ENCODE results near the gene PPP1R16B. TPM values are rescaled to one million over a fixed set of nuclear protein-coding genes. Genes with fewer than 3 reads are reported as not detected.

PPP1R16B gene
- total RNA-seq, 1 experiment from 2014 or later = 0.15 TPM

- Histone ChIP-seq H3K4me2 (ENCODE audit: low read depth, low read length, poor library complexity, severe bottlenecking) (no peak overlapping the region), H3K27ac (ENCODE audit: low read length) (no peak overlapping the region), H3K27me3 (ENCODE audit: low read length) (no peaks in the 10 kb centered on the region), H3K4me1 (ENCODE audit: low read length) (peaks cover 18% of the 10 kb centered on the region), H3K9me3 (ENCODE audit: low read length) (no peaks in the 10 kb centered on the region), H3K9me2 (replicated peaks; ENCODE audit: insufficient read depth, low read length) (no peaks in the 10 kb centered on the region), H3K9ac (ENCODE audit: low read length) (no peak overlapping the region), H3K79me2 (ENCODE audit: low read length) (no peaks in the 10 kb centered on the region), H3K4me3 (ENCODE audit: low read length) (no peak overlapping the region), H2AFZ (ENCODE audit: low read length) (no peak overlapping the region), H3K36me3 (ENCODE audit: insufficient read depth, low read length) (no peaks in the 10 kb centered on the region), H4K20me1 (ENCODE audit: insufficient read depth, low read depth, low read length) (no peaks in the 10 kb centered on the region)
- no peak for DNase-seq
Observed at GRCh38 chr20:38840894-38841470, 35.5 kb downstream of the PPP1R16B start.

GRCh38 chr20:38841570-38841969 is 36.1 kb downstream of the PPP1R16B start:
- Histone ChIP-seq H3K9ac (ENCODE audit: low read length) (no peak overlapping the region), H3K4me3 (ENCODE audit: low read length) (no peak overlapping the region), H3K36me3 (ENCODE audit: insufficient read depth, low read length) (no peaks in the 10 kb centered on the region), H3K27me3 (ENCODE audit: low read length) (no peaks in the 10 kb centered on the region), H3K4me2 (ENCODE audit: low read depth, low read length, poor library complexity, severe bottlenecking) (no peak overlapping the region), H3K27ac (ENCODE audit: low read length) (no peak overlapping the region; the same call in 1 of the 2 replicates), H3K9me2 (replicated peaks; ENCODE audit: insufficient read depth, low read length) (no peaks in the 10 kb centered on the region), H4K20me1 (ENCODE audit: insufficient read depth, low read depth, low read length) (no peaks in the 10 kb centered on the region), H2AFZ (ENCODE audit: low read length) (no peak overlapping the region), H3K9me3 (ENCODE audit: low read length) (no peaks in the 10 kb centered on the region), H3K4me1 (ENCODE audit: low read length) (peaks cover 18% of the 10 kb centered on the region), H3K79me2 (ENCODE audit: low read length) (no peaks in the 10 kb centered on the region)
- no peak for DNase-seq

- Histone ChIP-seq H3K4me1 (ENCODE audit: low read length) (peaks cover 18% of the 10 kb centered on the region), H3K4me3 (ENCODE audit: low read length) (no peak overlapping the region), H3K4me2 (ENCODE audit: low read depth, low read length, poor library complexity, severe bottlenecking) (peak overlapping the region; percentile 43)
Observed at GRCh38 chr20:38842026-38842425, 36.5 kb downstream of the PPP1R16B start.

GRCh38 chr20:38842558-38842981 is 37.1 kb downstream of the PPP1R16B start:
- H3K9me3 ChIP-seq (ENCODE audit: low read length) = no peaks in the 10 kb centered on the region
- H3K79me2 ChIP-seq (ENCODE audit: low read length) = no peaks in the 10 kb centered on the region
- H3K27me3 ChIP-seq (ENCODE audit: low read length) = no peaks in the 10 kb centered on the region
- peak overlapping the region; percentile 34; the same call in 1 of the 2 replicates for H2AFZ ChIP-seq (ENCODE audit: low read length)
- H3K4me3 ChIP-seq (ENCODE audit: low read length) = no peak overlapping the region
- H3K27ac ChIP-seq (ENCODE audit: low read length) = peak overlapping the region; percentile 79
- no peaks in the 10 kb centered on the region for H3K9me2 ChIP-seq (replicated peaks; ENCODE audit: insufficient read depth, low read length)
- H4K20me1 ChIP-seq (ENCODE audit: insufficient read depth, low read depth, low read length) = no peaks in the 10 kb centered on the region
- DNase-seq = peak; percentile 79
- H3K4me2 ChIP-seq (ENCODE audit: low read depth, low read length, poor library complexity, severe bottlenecking) = peak overlapping the region; percentile 43
- H3K4me1 ChIP-seq (ENCODE audit: low read length) = peaks cover 18% of the 10 kb centered on the region
- no peaks in the 10 kb centered on the region for H3K36me3 ChIP-seq (ENCODE audit: insufficient read depth, low read length)
- no peak overlapping the region for H3K9ac ChIP-seq (ENCODE audit: low read length)

More at GRCh38 chr20:38842026-38842425, 36.5 kb downstream of the PPP1R16B start:
- no peaks in the 10 kb centered on the region for H3K79me2 ChIP-seq (ENCODE audit: low read length)
- no peaks in the 10 kb centered on the region for H3K36me3 ChIP-seq (ENCODE audit: insufficient read depth, low read length)
- no peaks in the 10 kb centered on the region for H3K9me3 ChIP-seq (ENCODE audit: low read length)
- no peak for DNase-seq
- H3K9ac ChIP-seq (ENCODE audit: low read length) = no peak overlapping the region
- no peaks in the 10 kb centered on the region for H4K20me1 ChIP-seq (ENCODE audit: insufficient read depth, low read depth, low read length)
- H3K27me3 ChIP-seq (ENCODE audit: low read length) = no peaks in the 10 kb centered on the region
- H2AFZ ChIP-seq (ENCODE audit: low read length) = 0 out of 2 replicates have a peak overlapping the region, but pooled peaks have one; percentile 64
- H3K27ac ChIP-seq (ENCODE audit: low read length) = peak overlapping the region; percentile 79
- no peaks in the 10 kb centered on the region for H3K9me2 ChIP-seq (replicated peaks; ENCODE audit: insufficient read depth, low read length)

GRCh38 chr20:38843346-38843745 is 37.8 kb downstream of the PPP1R16B start:
- H2AFZ ChIP-seq (ENCODE audit: low read length) = 0 out of 2 replicates have a peak overlapping the region, but pooled peaks have one; percentile 65
- DNase-seq = no peak
- no peak overlapping the region for H3K4me3 ChIP-seq (ENCODE audit: low read length)
- no peaks in the 10 kb centered on the region for H4K20me1 ChIP-seq (ENCODE audit: insufficient read depth, low read depth, low read length)
- H3K36me3 ChIP-seq (ENCODE audit: insufficient read depth, low read length) = no peaks in the 10 kb centered on the region
- H3K4me2 ChIP-seq (ENCODE audit: low read depth, low read length, poor library complexity, severe bottlenecking) = peak overlapping the region; percentile 33
- H3K9ac ChIP-seq (ENCODE audit: low read length) = no peak overlapping the region
- peak overlapping the region; percentile 79 for H3K27ac ChIP-seq (ENCODE audit: low read length)
- H3K79me2 ChIP-seq (ENCODE audit: low read length) = no peaks in the 10 kb centered on the region
- no peaks in the 10 kb centered on the region for H3K9me2 ChIP-seq (replicated peaks; ENCODE audit: insufficient read depth, low read length)
- no peaks in the 10 kb centered on the region for H3K9me3 ChIP-seq (ENCODE audit: low read length)
- H3K27me3 ChIP-seq (ENCODE audit: low read length) = no peaks in the 10 kb centered on the region
- peaks cover 18% of the 10 kb centered on the region for H3K4me1 ChIP-seq (ENCODE audit: low read length)

GRCh38 chr20:38844963-38845362 is 39.5 kb downstream of the PPP1R16B start:
- Histone ChIP-seq H3K79me2 (ENCODE audit: low read length) (no peaks in the 10 kb centered on the region), H3K4me1 (ENCODE audit: low read length) (peaks cover 18% of the 10 kb centered on the region), H3K9me3 (ENCODE audit: low read length) (no peaks in the 10 kb centered on the region), H3K27me3 (ENCODE audit: low read length) (no peaks in the 10 kb centered on the region), H3K9ac (ENCODE audit: low read length) (no peak overlapping the region), H3K4me3 (ENCODE audit: low read length) (no peak overlapping the region), H4K20me1 (ENCODE audit: insufficient read depth, low read depth, low read length) (no peaks in the 10 kb centered on the region), H3K4me2 (ENCODE audit: low read depth, low read length, poor library complexity, severe bottlenecking) (no peak overlapping the region), H3K36me3 (ENCODE audit: insufficient read depth, low read length) (no peaks in the 10 kb centered on the region), H3K9me2 (replicated peaks; ENCODE audit: insufficient read depth, low read length) (no peaks in the 10 kb centered on the region), H2AFZ (ENCODE audit: low read length) (no peak overlapping the region), H3K27ac (ENCODE audit: low read length) (no peak overlapping the region)
- no peak for DNase-seq

DNA sequence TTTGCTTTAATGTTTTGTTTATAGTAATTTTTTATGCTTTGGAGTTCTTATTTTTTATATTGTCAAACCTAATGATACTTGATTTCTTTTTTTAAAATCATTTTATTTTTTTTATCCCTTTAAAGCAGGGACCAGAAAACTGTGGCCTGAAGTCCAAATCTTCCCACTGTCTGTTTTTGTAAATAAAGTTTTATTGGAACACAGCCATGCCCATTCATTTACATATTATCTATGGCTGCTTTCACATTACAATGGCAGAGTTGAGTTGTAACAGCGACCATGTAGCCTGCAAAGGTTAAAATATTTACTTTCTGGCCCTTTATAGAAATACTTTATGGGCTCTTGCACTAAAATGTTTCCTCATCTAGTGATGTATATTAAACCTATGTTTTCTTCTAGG is 42.3 kb downstream of the PPP1R16B start:
- Histone ChIP-seq H3K27ac (ENCODE audit: low read length) (no peak overlapping the region), H3K4me3 (ENCODE audit: low read length) (no peak overlapping the region), H3K9me2 (replicated peaks; ENCODE audit: insufficient read depth, low read length) (no peaks in the 10 kb centered on the region), H3K79me2 (ENCODE audit: low read length) (no peaks in the 10 kb centered on the region), H3K4me1 (ENCODE audit: low read length) (peaks cover 6% of the 10 kb centered on the region), H3K27me3 (ENCODE audit: low read length) (no peaks in the 10 kb centered on the region), H3K9ac (ENCODE audit: low read length) (no peak overlapping the region), H3K36me3 (ENCODE audit: insufficient read depth, low read length) (no peaks in the 10 kb centered on the region), H2AFZ (ENCODE audit: low read length) (no peak overlapping the region), H4K20me1 (ENCODE audit: insufficient read depth, low read depth, low read length) (no peaks in the 10 kb centered on the region), H3K9me3 (ENCODE audit: low read length) (no peaks in the 10 kb centered on the region), H3K4me2 (ENCODE audit: low read depth, low read length, poor library complexity, severe bottlenecking) (no peak overlapping the region)
- no peak for DNase-seq

- Histone ChIP-seq H3K4me2 (ENCODE audit: low read depth, low read length, poor library complexity, severe bottlenecking) (no peak overlapping the region), H3K27ac (ENCODE audit: low read length) (no peak overlapping the region), H4K20me1 (ENCODE audit: insufficient read depth, low read depth, low read length) (no peaks in the 10 kb centered on the region), H3K4me3 (ENCODE audit: low read length) (no peak overlapping the region), H3K4me1 (ENCODE audit: low read length) (no peaks in the 10 kb centered on the region), H2AFZ (ENCODE audit: low read length) (no peak overlapping the region), H3K36me3 (ENCODE audit: insufficient read depth, low read length) (no peaks in the 10 kb centered on the region), H3K79me2 (ENCODE audit: low read length) (no peaks in the 10 kb centered on the region), H3K9me3 (ENCODE audit: low read length) (no peaks in the 10 kb centered on the region), H3K9me2 (replicated peaks; ENCODE audit: insufficient read depth, low read length) (no peaks in the 10 kb centered on the region), H3K9ac (ENCODE audit: low read length) (no peak overlapping the region), H3K27me3 (ENCODE audit: low read length) (no peaks in the 10 kb centered on the region)
- no peak for DNase-seq
Observed at GRCh38 chr20:38853759-38854158, 48.3 kb downstream of the PPP1R16B start.
